Neural progenitor cell (in vitro differentiated cells): ENCODE data around the gene CUBN. TPM values are rescaled to one million over a fixed set of nuclear protein-coding genes. Genes with fewer than 3 reads are reported as not detected.

Source experiments
- DNase-seq: peaks from one replicate; pipeline ENCODE4 v3.0.0-alpha.2; 2016; ENCODE audit warnings: low spot score
- H2AFZ ChIP-seq: fragments of 200-600 bp; sonication (generic); replicated peaks from 2 replicates; pipeline ENCODE4 v1.6.1; 2016; ENCODE audit warnings: antibody characterized with exemption
- H3F3A ChIP-seq: fragments of 200-600 bp; sonication (generic); 2 replicates; pipeline ENCODE4 v1.6.1; 2016; ENCODE audit warnings: antibody characterized with exemption, low read depth
- H3K27ac ChIP-seq: fragments of 200-600 bp; sonication (generic); 2 replicates; pipeline ENCODE4 v1.5.1; 2016; ENCODE audit warnings: mild to moderate bottlenecking
- H3K27me3 ChIP-seq: fragments of 200-600 bp; sonication (generic); 2 replicates; pipeline ENCODE4 v1.6.1; 2016; ENCODE audit warnings: mild to moderate bottlenecking, moderate library complexity
- H3K36me3 ChIP-seq: fragments of 200-600 bp; sonication (generic); 2 replicates; pipeline ENCODE4 v1.5.1; 2016
- H3K4me1 ChIP-seq: fragments of 200-600 bp; sonication (generic); 2 replicates; pipeline ENCODE4 v1.6.1; 2016; ENCODE audit warnings: mixed run types
- H3K4me2 ChIP-seq: fragments of 200-600 bp; sonication (generic); 2 replicates; pipeline ENCODE4 v1.6.1; 2016
- H3K4me3 ChIP-seq: fragments of 200-600 bp; sonication (generic); 2 replicates; pipeline ENCODE4 v1.5.1; 2016
- H3K79me2 ChIP-seq: fragments of 200-600 bp; sonication (generic); 2 replicates; pipeline ENCODE4 v1.6.1; 2016; ENCODE audit warnings: low read depth
- H3K9ac ChIP-seq: fragments of 200-600 bp; sonication (generic); 2 replicates; pipeline ENCODE4 v1.6.1; 2016
- H3K9me3 ChIP-seq: fragments of 200-600 bp; sonication (generic); 2 replicates; pipeline ENCODE4 v1.5.1; 2016; ENCODE audit warnings: low read depth
- H4K20me1 ChIP-seq: fragments of 200-600 bp; sonication (generic); 2 replicates; pipeline ENCODE4 v1.6.1; 2016; ENCODE audit warnings: low read depth
- H3K27ac Mint-ChIP-seq: 3 replicates; pipeline ENCODE4 v1.8.0; 2021; ENCODE audit warnings: mixed read lengths
- H3K27me3 Mint-ChIP-seq: 2 replicates; pipeline ENCODE4 v1.8.0; 2022; ENCODE audit warnings: low read depth, mild to moderate bottlenecking, inconsistent platforms, moderate library complexity, mixed read lengths; ENCODE audit not compliant: insufficient read depth
- H3K36me3 Mint-ChIP-seq: 3 replicates; pipeline ENCODE4 v1.8.0; 2021; ENCODE audit warnings: mixed read lengths
- H3K4me1 Mint-ChIP-seq: 3 replicates; pipeline ENCODE4 v1.8.0; 2021; ENCODE audit warnings: mixed read lengths
- H3K4me3 Mint-ChIP-seq: 3 replicates; pipeline ENCODE4 v1.8.0; 2021; ENCODE audit warnings: mild to moderate bottlenecking, moderate library complexity, mixed read lengths
- H3K9me3 Mint-ChIP-seq: 3 replicates; pipeline ENCODE4 v1.8.0; 2020; ENCODE audit warnings: mixed read lengths
- EZH2 ChIP-seq: fragments of 200-600 bp; sonication (generic); IDR thresholded peaks from 2 replicates; pipeline ENCODE4 v1.6.1; 2017; ENCODE audit warnings: antibody characterized with exemption, mild to moderate bottlenecking, moderate library complexity
- EZH2phosphoT487 ChIP-seq: fragments of 200-600 bp; sonication (generic); IDR thresholded peaks from 2 replicates; pipeline ENCODE4 v1.6.1; 2017; ENCODE audit warnings: antibody characterized with exemption
- total RNA-seq: library from RNA; depleted of rRNA; stranded (reverse); fragments of >200 nt; gene quantifications from 2 replicates; pipeline ENCODE4 v1.2.3, GENCODE V29; 2015; ENCODE audit warnings: low replicate concordance
- TF ChIP-seq, protein P1 (sequence below): fragments of 200-600 bp; sonication (generic); IDR thresholded peaks from 2 replicates; pipeline ENCODE4 v1.5.1; 2017; ENCODE audit warnings: antibody characterized with exemption, mild to moderate bottlenecking

CUBN gene
- total RNA-seq, 1 donor from 2014 or later: 2.2 TPM

DNA sequence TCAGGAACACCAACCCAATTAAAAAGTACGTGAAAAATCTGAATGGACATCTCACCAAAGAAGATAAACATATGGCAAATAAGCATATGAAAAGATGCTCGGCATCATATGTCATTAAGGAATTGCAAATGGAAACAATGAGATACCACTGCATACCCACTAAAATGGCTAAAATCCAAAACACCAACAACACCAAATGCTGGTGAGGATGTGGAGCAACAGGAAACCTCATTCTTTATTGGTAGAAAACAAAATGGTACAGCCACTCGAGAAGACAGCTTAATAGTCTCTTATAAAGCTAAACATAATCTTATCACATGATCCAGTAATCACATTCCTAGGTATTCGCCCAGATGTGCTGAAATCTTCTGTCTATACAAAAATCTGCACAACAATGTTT, 325.5 kb downstream of the CUBN start:
- Histone ChIP-seq H4K20me1 (no peaks in the 10 kb centered on the region), H3K4me2 (no peak overlapping the region), H3K27me3 (no peaks in the 10 kb centered on the region), H3K9me3 (no peaks in the 10 kb centered on the region), H3F3A (no peaks in the 10 kb centered on the region), H3K4me1 (no peaks in the 10 kb centered on the region), H3K79me2 (peaks cover 8% of the 10 kb centered on the region), H3K4me3 (no peak overlapping the region), H3K36me3 (no peaks in the 10 kb centered on the region), H2AFZ (no peak overlapping the region), H3K27ac (no peak overlapping the region), H3K9ac (no peak overlapping the region)
- H3K36me3 Mint-ChIP-seq: peaks cover 1% of the 10 kb centered on the region
- no peaks in the 10 kb centered on the region for H3K27me3 Mint-ChIP-seq
- no peak for DNase-seq
- H3K4me1 Mint-ChIP-seq: no peaks in the 10 kb centered on the region
- peaks cover 2% of the 10 kb centered on the region for H3K9me3 Mint-ChIP-seq
- H3K4me3 Mint-ChIP-seq: no peak overlapping the region
- H3K27ac Mint-ChIP-seq: no peak overlapping the region
- no peak for TF ChIP-seq EZH2phosphoT487
- no peak for TF ChIP-seq EZH2
- TF ChIP-seq, protein P1, sequence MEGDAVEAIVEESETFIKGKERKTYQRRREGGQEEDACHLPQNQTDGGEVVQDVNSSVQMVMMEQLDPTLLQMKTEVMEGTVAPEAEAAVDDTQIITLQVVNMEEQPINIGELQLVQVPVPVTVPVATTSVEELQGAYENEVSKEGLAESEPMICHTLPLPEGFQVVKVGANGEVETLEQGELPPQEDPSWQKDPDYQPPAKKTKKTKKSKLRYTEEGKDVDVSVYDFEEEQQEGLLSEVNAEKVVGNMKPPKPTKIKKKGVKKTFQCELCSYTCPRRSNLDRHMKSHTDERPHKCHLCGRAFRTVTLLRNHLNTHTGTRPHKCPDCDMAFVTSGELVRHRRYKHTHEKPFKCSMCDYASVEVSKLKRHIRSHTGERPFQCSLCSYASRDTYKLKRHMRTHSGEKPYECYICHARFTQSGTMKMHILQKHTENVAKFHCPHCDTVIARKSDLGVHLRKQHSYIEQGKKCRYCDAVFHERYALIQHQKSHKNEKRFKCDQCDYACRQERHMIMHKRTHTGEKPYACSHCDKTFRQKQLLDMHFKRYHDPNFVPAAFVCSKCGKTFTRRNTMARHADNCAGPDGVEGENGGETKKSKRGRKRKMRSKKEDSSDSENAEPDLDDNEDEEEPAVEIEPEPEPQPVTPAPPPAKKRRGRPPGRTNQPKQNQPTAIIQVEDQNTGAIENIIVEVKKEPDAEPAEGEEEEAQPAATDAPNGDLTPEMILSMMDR: no peak

DNA sequence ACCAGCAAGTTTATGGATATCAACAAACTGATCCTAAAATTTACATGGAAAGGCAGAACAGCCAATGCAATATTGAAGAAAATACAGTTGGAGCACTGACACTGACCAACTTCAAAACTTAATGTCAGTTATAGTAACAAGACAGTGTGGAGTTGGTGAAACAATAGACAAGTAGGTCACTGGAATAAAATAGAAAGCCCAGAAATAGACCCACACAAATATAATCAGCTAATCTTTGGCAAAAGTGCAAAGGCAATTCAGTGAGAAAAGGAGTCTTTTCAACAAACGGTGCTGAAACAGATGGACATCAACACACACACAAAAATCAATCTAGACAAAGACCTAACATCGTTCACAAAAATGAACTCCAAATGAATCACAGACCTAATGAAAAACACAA, 326.1 kb downstream of the CUBN start:
- Histone ChIP-seq H3K9me3 (no peaks in the 10 kb centered on the region), H3K4me1 (no peaks in the 10 kb centered on the region), H3K36me3 (no peaks in the 10 kb centered on the region), H4K20me1 (no peaks in the 10 kb centered on the region), H3K4me3 (no peak overlapping the region), H3K4me2 (no peak overlapping the region), H2AFZ (no peak overlapping the region), H3K27me3 (no peaks in the 10 kb centered on the region), H3K79me2 (peaks cover 8% of the 10 kb centered on the region), H3K9ac (no peak overlapping the region), H3F3A (no peaks in the 10 kb centered on the region), H3K27ac (no peak overlapping the region)
- no peak for TF ChIP-seq EZH2
- TF ChIP-seq, protein P1: no peak
- TF ChIP-seq EZH2phosphoT487: no peak
- Mint-ChIP-seq H3K4me3 (no peak overlapping the region), H3K27ac (no peak overlapping the region), H3K4me1 (no peaks in the 10 kb centered on the region), H3K27me3 (no peaks in the 10 kb centered on the region), H3K36me3 (no peaks in the 10 kb centered on the region), H3K9me3 (peaks cover 3% of the 10 kb centered on the region)
- DNase-seq: no peak

DNA sequence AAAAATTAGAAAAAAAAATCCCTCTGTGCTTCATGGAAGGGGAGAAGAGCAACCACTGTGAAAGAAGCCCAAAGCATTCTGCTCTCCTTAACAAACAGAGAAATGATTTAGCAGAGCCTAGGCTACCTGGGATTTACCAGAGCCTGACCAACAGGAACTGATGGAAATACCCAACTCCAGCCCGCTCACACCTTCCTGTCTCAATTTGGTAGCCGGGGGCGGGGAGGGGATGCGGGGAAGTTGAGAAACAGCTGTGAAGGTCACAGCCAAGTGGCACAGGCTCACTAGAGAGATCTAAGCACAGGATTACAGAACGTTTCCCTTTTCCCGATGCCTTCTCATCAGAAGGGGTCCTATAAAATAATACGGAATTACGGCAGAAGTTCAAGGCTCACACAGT, 330.0 kb downstream of the CUBN start:
- Mint-ChIP-seq H3K4me1 (no peaks in the 10 kb centered on the region), H3K36me3 (peaks cover 2% of the 10 kb centered on the region), H3K27ac (no peak overlapping the region), H3K27me3 (no peaks in the 10 kb centered on the region), H3K9me3 (peaks cover 4% of the 10 kb centered on the region), H3K4me3 (no peak overlapping the region)
- H3F3A ChIP-seq: no peaks in the 10 kb centered on the region
- DNase-seq: no peak
- H3K4me3 ChIP-seq: no peak overlapping the region
- no peaks in the 10 kb centered on the region for H3K4me1 ChIP-seq
- no peak overlapping the region for H2AFZ ChIP-seq
- H3K4me2 ChIP-seq: no peak overlapping the region
- TF ChIP-seq, protein P1: no peak
- TF ChIP-seq EZH2phosphoT487: no peak
- TF ChIP-seq EZH2: no peak
- no peak overlapping the region for H3K27ac ChIP-seq
- H3K9me3 ChIP-seq: no peaks in the 10 kb centered on the region
- no peaks in the 10 kb centered on the region for H3K36me3 ChIP-seq
- H3K9ac ChIP-seq: no peak overlapping the region
- no peaks in the 10 kb centered on the region for H4K20me1 ChIP-seq
- no peaks in the 10 kb centered on the region for H3K27me3 ChIP-seq
- peaks cover 8% of the 10 kb centered on the region for H3K79me2 ChIP-seq
